H9 (cell line): ENCODE results near the gene IL1RN. TPM values are rescaled to one million over a fixed set of nuclear protein-coding genes. Genes with fewer than 3 reads are reported as not detected.

Experiments used
- DNase-seq: peaks from one replicate; pipeline ENCODE4 v3.0.0-alpha.2; 2017
- H2AFZ ChIP-seq: one replicate; pipeline ENCODE4 v1.6.1; 2013; ENCODE audit warnings: mild to moderate bottlenecking, low read length, control low read depth, moderate library complexity
- H2AK5ac ChIP-seq: 2 replicates; pipeline ENCODE4 v1.6.1; 2013; ENCODE audit warnings: low read length, control low read depth, mixed read lengths; ENCODE audit not compliant: insufficient read length
- H2BK120ac ChIP-seq: one replicate; pipeline ENCODE4 v1.6.1; 2013; ENCODE audit warnings: low read depth, mild to moderate bottlenecking, low read length, control low read depth, inconsistent platforms; ENCODE audit not compliant: poor library complexity, severe bottlenecking
- H2BK12ac ChIP-seq: 2 replicates; pipeline ENCODE4 v1.6.1; 2013; ENCODE audit warnings: low read length, control low read depth, mixed read lengths, low read depth; ENCODE audit not compliant: insufficient read length
- H2BK15ac ChIP-seq: 2 replicates; pipeline ENCODE4 v1.6.1; 2013; ENCODE audit warnings: low read depth, low read length, control low read depth
- H2BK20ac ChIP-seq: one replicate; pipeline ENCODE4 v1.6.1; 2013; ENCODE audit warnings: low read depth, mild to moderate bottlenecking, low read length, control low read depth, inconsistent platforms; ENCODE audit not compliant: poor library complexity, severe bottlenecking
- H2BK5ac ChIP-seq: 2 replicates; pipeline ENCODE4 v1.6.1; 2013; ENCODE audit warnings: low read length, control low read depth, mixed read lengths; ENCODE audit not compliant: insufficient read length
- H3K14ac ChIP-seq: 2 replicates; pipeline ENCODE4 v1.6.1; 2013; ENCODE audit warnings: low read length, control low read depth; ENCODE audit not compliant: insufficient read depth
- H3K18ac ChIP-seq: 2 replicates; pipeline ENCODE4 v1.6.1; 2013; ENCODE audit warnings: low read depth, mild to moderate bottlenecking, mixed read lengths, low read length, control low read depth; ENCODE audit not compliant: insufficient read length
- H3K23ac ChIP-seq: 2 replicates; pipeline ENCODE4 v1.6.1; 2013; ENCODE audit warnings: low read length, control low read depth, mixed read lengths, low read depth; ENCODE audit not compliant: insufficient read length
- H3K23me2 ChIP-seq: 2 replicates; pipeline ENCODE4 v1.6.1; 2013; ENCODE audit warnings: low read depth, mild to moderate bottlenecking, mixed read lengths, low read length, control low read depth; ENCODE audit not compliant: insufficient read length, poor library complexity, severe bottlenecking
- H3K27ac ChIP-seq: 2 replicates; pipeline ENCODE4 v1.5.1; 2013; ENCODE audit warnings: low read length, control low read depth, mixed read lengths, low read depth; ENCODE audit not compliant: insufficient read length
- H3K27me3 ChIP-seq: 2 replicates; pipeline ENCODE4 v1.6.1; 2013; ENCODE audit warnings: low read length, control low read depth, inconsistent platforms; ENCODE audit not compliant: insufficient read depth
- H3K4ac ChIP-seq: 2 replicates; pipeline ENCODE4 v1.6.1; 2013; ENCODE audit warnings: low read depth, mild to moderate bottlenecking, control low read depth, inconsistent platforms, low read length, moderate library complexity
- H3K4me1 ChIP-seq: 2 replicates; pipeline ENCODE4 v1.6.1; 2013; ENCODE audit warnings: low read length, control low read depth, inconsistent platforms; ENCODE audit not compliant: insufficient read depth
- H3K4me2 ChIP-seq: 2 replicates; pipeline ENCODE4 v1.6.1; 2013; ENCODE audit warnings: low read length, control low read depth, mixed read lengths; ENCODE audit not compliant: insufficient read length, insufficient read depth
- H3K56ac ChIP-seq: 2 replicates; pipeline ENCODE4 v1.6.1; 2013; ENCODE audit warnings: low read depth, mild to moderate bottlenecking, mixed read lengths, low read length, control low read depth; ENCODE audit not compliant: insufficient read length
- H3K79me1 ChIP-seq: 2 replicates; pipeline ENCODE4 v1.6.1; 2013; ENCODE audit warnings: low read depth, mild to moderate bottlenecking, moderate library complexity, low read length, control low read depth, inconsistent platforms; ENCODE audit not compliant: insufficient read depth, poor library complexity, severe bottlenecking
- H3K79me2 ChIP-seq: 2 replicates; pipeline ENCODE4 v1.6.1; 2013; ENCODE audit warnings: low read length, control low read depth, inconsistent platforms; ENCODE audit not compliant: insufficient read depth
- H3K9ac ChIP-seq: 2 replicates; pipeline ENCODE4 v1.6.1; 2013; ENCODE audit warnings: low read length, control low read depth, mixed read lengths; ENCODE audit not compliant: insufficient read length; ENCODE audit errors: extremely low read depth
- H3K9me3 ChIP-seq: one replicate; pipeline ENCODE4 v1.6.1; 2013; ENCODE audit warnings: low read depth, low read length, inconsistent platforms; ENCODE audit not compliant: control insufficient read depth
- H3T11ph ChIP-seq: one replicate; pipeline ENCODE4 v1.6.1; 2013; ENCODE audit warnings: mild to moderate bottlenecking, low read length, control low read depth, inconsistent platforms
- H4K20me1 ChIP-seq: one replicate; pipeline ENCODE4 v1.6.1; 2013; ENCODE audit not compliant: control insufficient read depth, insufficient read length, insufficient read depth
- H4K5ac ChIP-seq: 2 replicates; pipeline ENCODE4 v1.6.1; 2013; ENCODE audit warnings: low read depth, mild to moderate bottlenecking, mixed read lengths, low read length, control low read depth; ENCODE audit not compliant: insufficient read length
- H4K8ac ChIP-seq: replicated peaks from 2 replicates; pipeline ENCODE4 v1.6.1; 2013; ENCODE audit warnings: low read length, control low read depth, mixed read lengths, low read depth; ENCODE audit not compliant: insufficient read length
- H4K91ac ChIP-seq: 2 replicates; pipeline ENCODE4 v1.6.1; 2013; ENCODE audit warnings: low read depth, mild to moderate bottlenecking, moderate library complexity, mixed read lengths, low read length, control low read depth; ENCODE audit not compliant: insufficient read length
- H3K27ac Mint-ChIP-seq, 3 experiments: 2 replicates in 2 of 3; 3 replicates in 1 of 3; pipeline ENCODE4 v1.8.0; 2020 to 2021; ENCODE audit warnings: mixed read lengths in 3 of 3, mild to moderate bottlenecking in 1 of 3, moderate library complexity in 1 of 3
- H3K27me3 Mint-ChIP-seq: 2 replicates; pipeline ENCODE4 v1.8.0; 2021; ENCODE audit warnings: low read depth, mild to moderate bottlenecking, moderate library complexity, mixed read lengths
- H3K36me3 Mint-ChIP-seq, 3 experiments: 2 replicates in 2 of 3; 3 replicates in 1 of 3; pipeline ENCODE4 v1.8.0; 2020 to 2021; ENCODE audit warnings: low read depth in 3 of 3, mixed read lengths in 3 of 3; ENCODE audit not compliant: insufficient read depth in 1 of 3
- H3K4me1 Mint-ChIP-seq, 2 experiments: 2 replicates each; pipeline ENCODE4 v1.8.0; 2020; ENCODE audit warnings: mixed read lengths in 2 of 2
- H3K4me3 Mint-ChIP-seq, 2 experiments: 2 replicates in 1 of 2; 3 replicates in 1 of 2; pipeline ENCODE4 v1.8.0; 2020 to 2021; ENCODE audit warnings: mild to moderate bottlenecking in 2 of 2, mixed read lengths in 2 of 2, moderate library complexity in 1 of 2
- H3K9me3 Mint-ChIP-seq, 2 experiments: 2 replicates in 1 of 2; 3 replicates in 1 of 2; pipeline ENCODE4 v1.8.0; 2020; ENCODE audit warnings: mild to moderate bottlenecking in 2 of 2, mixed read lengths in 2 of 2, moderate library complexity in 1 of 2
- WGBS: extraction: QIAGEN DNeasy Blood & Tissue Kit; methylation state at CpG from one replicate; pipeline ENCODE4 v1.1.7; 2013; ENCODE audit warnings: missing lambda C conversion rate, low lambda C conversion rate, mixed read lengths; ENCODE audit not compliant: insufficient read length; ENCODE audit errors: extremely low coverage; 5-methylcytosine and 5-hydroxymethylcytosine counted together
- total RNA-seq: library from RNA; stranded (reverse); gene quantifications from 2 replicates; pipeline ENCODE4 v1.2.1, GENCODE V29; 2021
- TF ChIP-seq, protein P1 (sequence below): fragments of 200-600 bp; sonication (generic); conservative IDR thresholded peaks from 3 replicates; pipeline ENCODE4 v1.8.0; 2021; ENCODE audit warnings: antibody characterized with exemption, mild to moderate bottlenecking

IL1RN gene
- total RNA-seq, 1 experiment from 2014 or later, result not detected

DNA sequence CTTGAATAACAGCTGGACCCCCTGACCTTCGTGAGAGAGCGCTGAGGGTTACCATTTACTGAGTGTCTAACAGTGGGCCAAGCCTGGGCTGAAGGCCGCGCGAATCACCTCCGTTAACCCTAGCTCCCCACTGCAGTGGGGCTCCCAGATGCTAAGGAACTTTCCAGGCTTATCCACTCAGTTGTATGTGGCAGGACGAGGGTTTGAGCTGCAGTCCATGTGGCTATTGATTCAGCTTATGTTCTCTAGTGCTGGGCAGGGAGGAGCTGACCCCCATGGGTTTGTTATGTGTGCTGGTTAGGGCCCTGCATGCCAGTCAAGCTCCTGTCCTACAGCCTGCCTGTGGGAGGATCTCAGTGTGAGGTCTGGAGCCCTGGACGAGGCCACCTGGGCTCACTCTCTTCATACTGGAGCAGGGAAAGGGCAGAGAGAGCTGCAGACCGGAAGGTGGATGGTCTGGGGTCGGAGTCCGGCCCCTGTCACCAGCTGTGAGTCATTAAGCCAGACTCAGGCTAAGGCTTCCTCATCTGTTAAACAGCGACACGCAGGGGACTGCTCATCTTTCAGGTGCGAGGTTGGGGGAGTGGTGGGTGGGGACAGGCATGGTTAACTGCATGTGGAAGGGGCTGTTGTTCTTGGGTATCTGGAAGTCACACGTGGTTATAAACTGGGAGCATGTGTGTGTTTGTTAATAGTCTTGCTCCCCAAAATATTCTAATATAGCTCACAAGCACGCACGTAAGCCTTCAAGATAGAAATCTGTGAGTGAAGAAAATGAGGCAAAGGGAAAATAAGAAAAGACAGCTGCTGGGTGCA is 52.9 kb downstream of the IL1RN start:
- no peak overlapping the region for H3K9ac ChIP-seq
- H3K18ac ChIP-seq, result no peak overlapping the region
- H3T11ph ChIP-seq, result no peak overlapping the region
- H2AFZ ChIP-seq, result no peak overlapping the region
- H4K20me1 ChIP-seq, result no peaks in the 10 kb centered on the region
- H2AK5ac ChIP-seq, result no peak overlapping the region
- H3K56ac ChIP-seq, result no peak overlapping the region
- H3K9me3 ChIP-seq, result no peaks in the 10 kb centered on the region
- no peak overlapping the region for H4K91ac ChIP-seq
- H3K79me2 ChIP-seq, result no peaks in the 10 kb centered on the region
- no peak overlapping the region for H2BK12ac ChIP-seq
- H3K4me3 Mint-ChIP-seq, result no peak overlapping the region
- no peak overlapping the region; a peak in 1 of 7 replicates for H3K27ac Mint-ChIP-seq
- H3K36me3 Mint-ChIP-seq, result no peaks in the 10 kb centered on the region; a peak in 1 of 7 replicates
- DNase-seq, result no peak
- H3K4me2 ChIP-seq, result no peak overlapping the region
- H3K79me1 ChIP-seq, result no peaks in the 10 kb centered on the region
- no peaks in the 10 kb centered on the region for H3K23me2 ChIP-seq
- H3K4ac ChIP-seq, result no peak overlapping the region
- no peaks in the 10 kb centered on the region; the same call in 1 of the 2 replicates for H3K4me1 ChIP-seq
- H3K27ac ChIP-seq, result no peak overlapping the region
- H3K14ac ChIP-seq, result no peak overlapping the region
- no peak overlapping the region for H2BK5ac ChIP-seq
- no peak overlapping the region for H2BK15ac ChIP-seq
- H2BK20ac ChIP-seq, result no peak overlapping the region
- no peaks in the 10 kb centered on the region for H3K9me3 Mint-ChIP-seq
- TF ChIP-seq, protein P1, sequence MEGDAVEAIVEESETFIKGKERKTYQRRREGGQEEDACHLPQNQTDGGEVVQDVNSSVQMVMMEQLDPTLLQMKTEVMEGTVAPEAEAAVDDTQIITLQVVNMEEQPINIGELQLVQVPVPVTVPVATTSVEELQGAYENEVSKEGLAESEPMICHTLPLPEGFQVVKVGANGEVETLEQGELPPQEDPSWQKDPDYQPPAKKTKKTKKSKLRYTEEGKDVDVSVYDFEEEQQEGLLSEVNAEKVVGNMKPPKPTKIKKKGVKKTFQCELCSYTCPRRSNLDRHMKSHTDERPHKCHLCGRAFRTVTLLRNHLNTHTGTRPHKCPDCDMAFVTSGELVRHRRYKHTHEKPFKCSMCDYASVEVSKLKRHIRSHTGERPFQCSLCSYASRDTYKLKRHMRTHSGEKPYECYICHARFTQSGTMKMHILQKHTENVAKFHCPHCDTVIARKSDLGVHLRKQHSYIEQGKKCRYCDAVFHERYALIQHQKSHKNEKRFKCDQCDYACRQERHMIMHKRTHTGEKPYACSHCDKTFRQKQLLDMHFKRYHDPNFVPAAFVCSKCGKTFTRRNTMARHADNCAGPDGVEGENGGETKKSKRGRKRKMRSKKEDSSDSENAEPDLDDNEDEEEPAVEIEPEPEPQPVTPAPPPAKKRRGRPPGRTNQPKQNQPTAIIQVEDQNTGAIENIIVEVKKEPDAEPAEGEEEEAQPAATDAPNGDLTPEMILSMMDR, result no peak
- H2BK120ac ChIP-seq, result no peak overlapping the region
- peaks cover 6% of the 10 kb centered on the region for H3K27me3 Mint-ChIP-seq
- no peaks in the 10 kb centered on the region for H3K27me3 ChIP-seq
- WGBS, result no CpG with 5 or more reads among the region's 17 CpGs
- H3K4me1 Mint-ChIP-seq, result peaks cover 14 to 20% of the 10 kb centered on the region in 2 experiments
- no peak overlapping the region for H4K5ac ChIP-seq
- no peak overlapping the region for H4K8ac ChIP-seq
- no peak overlapping the region for H3K23ac ChIP-seq
